OCI-LY3 (cell line): ENCODE measurements around the gene MYL1.

Experiments
- H2AFZ ChIP-seq: fragments of 200-600, 300-600 bp; shearing (Covaris generic); 2 replicates; pipeline ENCODE4 v1.6.0; 2014; ENCODE audit warnings: antibody characterized with exemption, low read depth, low read length
- H3K27ac ChIP-seq: fragments of 200-600, 300-600 bp; sonication (generic); 2 replicates; pipeline ENCODE4 v1.5.1; 2014; ENCODE audit warnings: mild to moderate bottlenecking, low read length, moderate library complexity, mixed read lengths
- H3K27me3 ChIP-seq: fragments of 200-600, 300-600 bp; sonication (generic); 2 replicates; pipeline ENCODE4 v1.6.1; 2014; ENCODE audit warnings: low read depth, low read length, mixed read lengths
- H3K36me3 ChIP-seq: fragments of 200-600, 300-600 bp; sonication (generic); replicated peaks from 2 replicates; pipeline ENCODE3; 2014; ENCODE audit warnings: low read depth, low read length, mixed read lengths
- H3K4me1 ChIP-seq: fragments of 300-600, 200-600 bp; sonication (generic); 2 replicates; pipeline ENCODE4 v1.6.1; 2014; ENCODE audit warnings: low read length, mixed read lengths
- H3K4me2 ChIP-seq: fragments of 200-600, 300-600 bp; sonication (generic); 2 replicates; pipeline ENCODE4 v1.6.1; 2014; ENCODE audit warnings: low read length, mixed read lengths
- H3K4me3 ChIP-seq: fragments of 300-600, 200-600 bp; sonication (generic); 2 replicates; pipeline ENCODE4 v1.5.1; 2014; ENCODE audit warnings: antibody characterized with exemption, mild to moderate bottlenecking, low read length, moderate library complexity
- H3K79me2 ChIP-seq: fragments of 300-600, 200-600 bp; shearing (Covaris generic); 2 replicates; pipeline ENCODE4 v1.6.1; 2014; ENCODE audit warnings: mild to moderate bottlenecking, low read length, mixed read lengths
- H3K9ac ChIP-seq: fragments of 300-600, 200-600 bp; shearing (Covaris generic); 2 replicates; pipeline ENCODE4 v1.6.0; 2014; ENCODE audit warnings: mild to moderate bottlenecking, low read length, moderate library complexity
- H3K9me3 ChIP-seq: fragments of 200-600, 300-600 bp; shearing (Covaris generic); 2 replicates; pipeline ENCODE4 v1.6.1; 2014; ENCODE audit warnings: low read length, mixed read lengths; ENCODE audit not compliant: insufficient read depth
- H4K20me1 ChIP-seq: fragments of 200-600, 300-600 bp; sonication (generic); 2 replicates; pipeline ENCODE4 v1.6.1; 2016; ENCODE audit warnings: low read length, mixed read lengths; ENCODE audit not compliant: insufficient read depth
- CTCF ChIP-seq: fragments of 200-600, 300-600 bp; sonication (generic); IDR thresholded peaks from 2 replicates; pipeline ENCODE4 v1.5.1; 2014; ENCODE audit warnings: antibody characterized with exemption, low read length, low read depth
- EZH2phosphoT487 ChIP-seq: fragments of 200-600 bp; shearing (Covaris generic); IDR thresholded peaks from 2 replicates; pipeline ENCODE4 v1.6.1; 2018; ENCODE audit warnings: antibody characterized with exemption, mixed run types, low read depth

The MYL1 gene

GRCh38 chr2:210356944-210357343 lies 42.0 kb upstream of the MYL1 start:
- no peak for TF ChIP-seq EZH2phosphoT487
- TF ChIP-seq CTCF = no peak; the same call in 1 of the 2 replicates
- no peaks in the 10 kb centered on the region for H3K36me3 ChIP-seq
- no peak overlapping the region for H3K4me2 ChIP-seq
- H3K9ac ChIP-seq = no peak overlapping the region
- H3K4me3 ChIP-seq = no peak overlapping the region
- no peaks in the 10 kb centered on the region for H3K27me3 ChIP-seq
- H2AFZ ChIP-seq = no peak overlapping the region
- H3K9me3 ChIP-seq = no peaks in the 10 kb centered on the region
- no peaks in the 10 kb centered on the region for H3K79me2 ChIP-seq
- no peaks in the 10 kb centered on the region for H3K4me1 ChIP-seq
- H4K20me1 ChIP-seq = no peaks in the 10 kb centered on the region
- H3K27ac ChIP-seq = no peak overlapping the region

GRCh38 chr2:210337159-210337558 lies 22.2 kb upstream of the MYL1 start:
- no peak overlapping the region for H3K4me2 ChIP-seq
- no peaks in the 10 kb centered on the region for H3K4me1 ChIP-seq
- H3K4me3 ChIP-seq = no peak overlapping the region
- H3K9me3 ChIP-seq = no peaks in the 10 kb centered on the region
- H3K9ac ChIP-seq = no peak overlapping the region
- H3K79me2 ChIP-seq = no peaks in the 10 kb centered on the region
- no peaks in the 10 kb centered on the region for H4K20me1 ChIP-seq
- no peaks in the 10 kb centered on the region for H3K36me3 ChIP-seq
- TF ChIP-seq EZH2phosphoT487 = no peak
- TF ChIP-seq CTCF = no peak
- no peaks in the 10 kb centered on the region for H3K27me3 ChIP-seq
- no peak overlapping the region for H2AFZ ChIP-seq
- H3K27ac ChIP-seq = no peak overlapping the region

- no peaks in the 10 kb centered on the region for H3K79me2 ChIP-seq
- H4K20me1 ChIP-seq = no peaks in the 10 kb centered on the region
- H3K36me3 ChIP-seq = no peaks in the 10 kb centered on the region
- no peak overlapping the region for H3K4me2 ChIP-seq
- H3K27me3 ChIP-seq = no peaks in the 10 kb centered on the region
- H3K9me3 ChIP-seq = no peaks in the 10 kb centered on the region
- no peak overlapping the region for H3K4me3 ChIP-seq
- H3K9ac ChIP-seq = no peak overlapping the region
- no peak overlapping the region for H3K27ac ChIP-seq
- H2AFZ ChIP-seq = no peak overlapping the region
- H3K4me1 ChIP-seq = no peaks in the 10 kb centered on the region
- TF ChIP-seq EZH2phosphoT487 (no peak), CTCF (no peak)
Observed at GRCh38 chr2:210324906-210325305, 9.9 kb upstream of the MYL1 start.

GRCh38 chr2:210324458-210324857 lies 9.5 kb upstream of the MYL1 start:
- no peak overlapping the region for H3K4me2 ChIP-seq
- H2AFZ ChIP-seq = no peak overlapping the region
- no peak overlapping the region for H3K9ac ChIP-seq
- H3K4me3 ChIP-seq = no peak overlapping the region
- H3K9me3 ChIP-seq = no peaks in the 10 kb centered on the region
- no peaks in the 10 kb centered on the region for H3K4me1 ChIP-seq
- TF ChIP-seq EZH2phosphoT487 (no peak), CTCF (no peak)
- H4K20me1 ChIP-seq = no peaks in the 10 kb centered on the region
- H3K27me3 ChIP-seq = no peaks in the 10 kb centered on the region
- no peaks in the 10 kb centered on the region for H3K36me3 ChIP-seq
- no peak overlapping the region for H3K27ac ChIP-seq
- H3K79me2 ChIP-seq = no peaks in the 10 kb centered on the region
